ENCODE results near the gene ACBD4. TPM values are rescaled to one million over a fixed set of nuclear protein-coding genes. Genes with fewer than 3 reads are reported as not detected.

The ACBD4 gene
- total and polyA plus RNA-seq, 4 donors = 7.8 to 15.7 (median 12.7) TPM

DNA sequence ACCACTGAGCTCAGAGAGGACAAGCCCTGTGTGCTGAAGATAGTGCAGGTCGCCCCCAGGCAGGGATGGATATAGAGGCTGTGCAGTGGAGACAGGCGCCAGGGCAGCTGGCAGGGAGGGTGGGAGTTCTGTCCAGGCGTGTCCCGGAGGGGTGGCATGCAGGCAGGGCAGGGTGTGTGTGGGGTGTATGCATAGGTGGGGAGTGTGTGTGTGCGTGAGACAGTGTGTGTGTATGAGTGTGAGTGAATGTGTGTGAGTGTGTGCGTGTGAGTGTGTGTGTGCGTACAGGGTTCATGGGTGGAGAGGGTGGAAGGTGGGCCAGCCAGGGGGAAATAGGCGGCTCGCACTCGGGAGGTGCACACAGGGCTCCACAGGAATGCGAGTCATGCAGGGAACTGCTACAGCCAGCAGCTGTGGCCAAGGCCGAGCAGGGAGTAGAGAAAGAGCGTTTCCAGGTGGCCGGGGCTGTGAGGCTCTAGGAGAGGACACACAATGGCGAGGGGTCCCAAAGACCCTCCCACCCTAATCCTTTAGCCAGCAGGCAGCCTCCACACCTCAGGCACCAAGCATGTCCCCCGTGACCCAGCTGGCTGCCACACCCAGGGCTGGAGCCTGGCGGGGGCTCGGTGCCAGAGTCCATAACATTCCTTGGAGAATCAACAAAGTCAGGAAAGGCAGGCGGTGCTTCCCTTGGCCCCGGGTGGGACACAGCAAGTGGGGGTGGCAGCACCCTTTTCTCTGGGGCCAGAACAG, 7.8 kb upstream of the ACBD4 start:
- H3K36me3 ChIP-seq (ENCODE audit: control insufficient read depth in 4 of 4, insufficient read depth in 4 of 4, low read length in 4 of 4) = no peaks in the 10 kb centered on the region
- H3K4me1 ChIP-seq (ENCODE audit: control insufficient read depth in 5 of 5, insufficient read depth in 5 of 5, low read length in 5 of 5) = peaks cover 0 to 33% (median 9%) of the 10 kb centered on the region in 5 donors
- no peaks in the 10 kb centered on the region for H3K27me3 ChIP-seq (ENCODE audit: control insufficient read depth in 3 of 3, insufficient read depth in 3 of 3, low read length in 2 of 3)
- H3K9ac ChIP-seq (ENCODE audit: insufficient read depth in 1 of 2, low read length in 2 of 2) = no peak overlapping the region
- no peak overlapping the region for H3K4me3 ChIP-seq
- no peaks in the 10 kb centered on the region for H3K9me3 ChIP-seq (ENCODE audit: control insufficient read depth in 4 of 4, insufficient read depth in 3 of 4, low read length in 3 of 4)
- no peak for TF ChIP-seq CTCF (IDR thresholded peaks at IDR 0.05; ENCODE audit: control extremely low read depth, extremely low read depth)
- DNase-seq (peak in 2 of 3 donors; percentile 34 to 54), ATAC-seq (ENCODE audit: insufficient read depth, low FRiP score) (no peak)
- 42 to 62% methylated on average over 20 of the region's 20 CpGs for WGBS, 2 donors
- peak overlapping the region; percentile 62 to 87 for H3K27ac ChIP-seq (ENCODE audit: low read depth in 1 of 2, low read length in 1 of 2)

DNA sequence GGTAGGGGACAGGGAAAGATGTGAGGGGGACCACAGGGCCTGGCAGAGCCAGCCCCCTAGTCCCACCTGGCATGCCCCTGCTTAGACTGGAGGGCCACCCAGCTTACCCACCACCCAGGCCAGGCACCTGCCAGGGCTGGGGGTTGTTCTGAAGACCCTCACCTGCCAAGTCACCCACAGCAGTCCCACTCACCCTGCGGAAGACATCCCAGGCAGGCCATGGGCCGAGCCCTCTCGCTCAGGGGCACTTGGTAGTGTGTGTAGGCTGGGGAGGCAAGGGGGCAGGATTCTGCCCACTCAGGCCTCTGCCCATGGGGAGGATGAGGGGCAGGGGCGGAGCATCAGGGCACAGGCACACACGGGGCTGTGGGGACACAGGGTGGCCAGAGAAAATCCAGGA, 7.2 kb upstream of the ACBD4 start:
- DNase-seq (no peak), ATAC-seq (ENCODE audit: insufficient read depth, low FRiP score) (no peak)
- TF ChIP-seq CTCF (IDR thresholded peaks at IDR 0.05; ENCODE audit: control extremely low read depth, extremely low read depth) = no peak
- peak overlapping the region; percentile 62 to 87 for H3K27ac ChIP-seq (ENCODE audit: low read depth in 1 of 2, low read length in 1 of 2)
- H3K9me3 ChIP-seq (ENCODE audit: control insufficient read depth in 4 of 4, insufficient read depth in 3 of 4, low read length in 3 of 4) = no peaks in the 10 kb centered on the region
- H3K9ac ChIP-seq (ENCODE audit: insufficient read depth in 1 of 2, low read length in 2 of 2) = no peak overlapping the region
- H3K36me3 ChIP-seq (ENCODE audit: control insufficient read depth in 4 of 4, insufficient read depth in 4 of 4, low read length in 4 of 4) = no peaks in the 10 kb centered on the region
- H3K4me1 ChIP-seq (ENCODE audit: control insufficient read depth in 5 of 5, insufficient read depth in 5 of 5, low read length in 5 of 5) = peaks cover 0 to 31% (median 9%) of the 10 kb centered on the region in 5 donors
- WGBS, 2 donors = 80 to 82% methylated on average over 5 of the region's 5 CpGs
- H3K27me3 ChIP-seq (ENCODE audit: control insufficient read depth in 3 of 3, insufficient read depth in 3 of 3, low read length in 2 of 3) = no peaks in the 10 kb centered on the region
- no peak overlapping the region for H3K4me3 ChIP-seq

- ATAC-seq (ENCODE audit: insufficient read depth, low FRiP score) (no peak), DNase-seq (no peak)
- Histone ChIP-seq H3K9ac (ENCODE audit: insufficient read depth in 1 of 2, low read length in 2 of 2) (no peak overlapping the region), H3K4me3 (no peak overlapping the region), H3K27ac (ENCODE audit: low read depth in 1 of 2, low read length in 1 of 2) (peak overlapping the region; percentile 62 to 87), H3K4me1 (ENCODE audit: control insufficient read depth in 5 of 5, insufficient read depth in 5 of 5, low read length in 5 of 5) (peaks cover 0 to 25% (median 9%) of the 10 kb centered on the region in 5 donors), H3K27me3 (ENCODE audit: control insufficient read depth in 3 of 3, insufficient read depth in 3 of 3, low read length in 2 of 3) (no peaks in the 10 kb centered on the region), H3K36me3 (ENCODE audit: control insufficient read depth in 4 of 4, insufficient read depth in 4 of 4, low read length in 4 of 4) (no peaks in the 10 kb centered on the region), H3K9me3 (ENCODE audit: control insufficient read depth in 4 of 4, insufficient read depth in 3 of 4, low read length in 3 of 4) (no peaks in the 10 kb centered on the region)
- 98 to 100% methylated on average over 2 of the region's 2 CpGs for WGBS, 2 donors
- no peak for TF ChIP-seq CTCF (IDR thresholded peaks at IDR 0.05; ENCODE audit: control extremely low read depth, extremely low read depth)
Observed at GRCh38 chr17:45128989-45129388, 6.5 kb upstream of the ACBD4 start.

All from lung (tissue), 12 donors.